Measurements from ENCODE around the gene CRACDL. TPM values are rescaled to one million over a fixed set of nuclear protein-coding genes. Genes with fewer than 3 reads are reported as not detected.

The CRACDL gene
- total and polyA plus RNA-seq, 2 of the 13 experiments (the other 11 are each of a cell fraction or from before 2014, with no cell fraction given), result 0.15 to 0.26 TPM

DNA sequence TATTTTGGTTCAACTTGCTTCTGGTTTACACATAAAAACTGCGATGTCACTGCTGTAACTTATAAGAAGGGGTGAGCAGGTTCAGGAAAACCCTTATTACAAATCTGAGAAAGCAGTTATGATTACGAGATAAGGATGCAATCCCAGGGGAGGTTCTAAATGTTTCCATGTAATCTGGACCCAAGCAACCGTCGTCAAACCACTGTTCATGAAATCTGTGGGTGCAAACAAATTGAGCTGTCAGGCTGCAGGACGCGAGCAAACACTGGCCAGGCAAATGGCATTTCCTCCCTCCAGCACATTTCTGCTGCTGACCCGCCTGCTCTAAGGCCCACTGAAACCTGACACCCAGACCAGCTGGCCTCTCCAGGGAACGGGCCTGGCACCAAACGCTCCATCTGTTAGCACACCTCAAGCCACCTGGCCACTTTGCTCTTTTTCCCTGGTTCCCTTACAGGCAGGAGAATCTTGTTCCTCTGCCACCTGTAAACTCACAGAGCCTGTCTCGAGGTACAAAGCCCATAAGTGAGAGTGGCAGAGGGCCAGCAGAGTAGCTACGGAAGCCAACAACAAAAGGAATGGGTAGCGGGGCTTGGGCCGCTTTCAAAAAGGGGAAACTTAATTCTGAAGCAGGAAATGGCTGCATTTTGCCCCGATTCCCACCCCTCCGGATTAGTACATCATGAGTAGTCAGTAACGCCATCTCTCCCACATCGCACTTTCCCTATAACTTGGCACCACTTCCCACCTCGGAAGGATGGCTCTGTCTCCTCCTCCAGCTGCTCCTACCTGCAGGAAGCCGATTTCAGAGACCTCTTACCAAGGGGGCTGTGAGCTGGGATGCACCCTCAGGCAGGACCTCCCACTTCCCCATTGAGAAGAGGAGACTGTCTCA is 26.5 kb downstream of the CRACDL start (continued):
- TF ChIP-seq, protein P1, sequence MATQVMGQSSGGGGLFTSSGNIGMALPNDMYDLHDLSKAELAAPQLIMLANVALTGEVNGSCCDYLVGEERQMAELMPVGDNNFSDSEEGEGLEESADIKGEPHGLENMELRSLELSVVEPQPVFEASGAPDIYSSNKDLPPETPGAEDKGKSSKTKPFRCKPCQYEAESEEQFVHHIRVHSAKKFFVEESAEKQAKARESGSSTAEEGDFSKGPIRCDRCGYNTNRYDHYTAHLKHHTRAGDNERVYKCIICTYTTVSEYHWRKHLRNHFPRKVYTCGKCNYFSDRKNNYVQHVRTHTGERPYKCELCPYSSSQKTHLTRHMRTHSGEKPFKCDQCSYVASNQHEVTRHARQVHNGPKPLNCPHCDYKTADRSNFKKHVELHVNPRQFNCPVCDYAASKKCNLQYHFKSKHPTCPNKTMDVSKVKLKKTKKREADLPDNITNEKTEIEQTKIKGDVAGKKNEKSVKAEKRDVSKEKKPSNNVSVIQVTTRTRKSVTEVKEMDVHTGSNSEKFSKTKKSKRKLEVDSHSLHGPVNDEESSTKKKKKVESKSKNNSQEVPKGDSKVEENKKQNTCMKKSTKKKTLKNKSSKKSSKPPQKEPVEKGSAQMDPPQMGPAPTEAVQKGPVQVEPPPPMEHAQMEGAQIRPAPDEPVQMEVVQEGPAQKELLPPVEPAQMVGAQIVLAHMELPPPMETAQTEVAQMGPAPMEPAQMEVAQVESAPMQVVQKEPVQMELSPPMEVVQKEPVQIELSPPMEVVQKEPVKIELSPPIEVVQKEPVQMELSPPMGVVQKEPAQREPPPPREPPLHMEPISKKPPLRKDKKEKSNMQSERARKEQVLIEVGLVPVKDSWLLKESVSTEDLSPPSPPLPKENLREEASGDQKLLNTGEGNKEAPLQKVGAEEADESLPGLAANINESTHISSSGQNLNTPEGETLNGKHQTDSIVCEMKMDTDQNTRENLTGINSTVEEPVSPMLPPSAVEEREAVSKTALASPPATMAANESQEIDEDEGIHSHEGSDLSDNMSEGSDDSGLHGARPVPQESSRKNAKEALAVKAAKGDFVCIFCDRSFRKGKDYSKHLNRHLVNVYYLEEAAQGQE (IDR thresholded peaks at IDR 0.05; ENCODE audit: borderline replicate concordance in 1 of 2, low read depth in 1 of 2, low read length in 2 of 2), result no peak
- TF ChIP-seq ZNF777 (CRISPR knock-in tag; IDR thresholded peaks at IDR 0.05) (no peak), ZNF775 (CRISPR knock-in tag; IDR thresholded peaks at IDR 0.05; ENCODE audit: borderline replicate concordance) (no peak), ARID2 (CRISPR knock-in tag; IDR thresholded peaks at IDR 0.05; ENCODE audit: borderline replicate concordance) (no peak), RBAK (CRISPR knock-in tag; IDR thresholded peaks at IDR 0.05) (no peak), NCOA1 (CRISPR knock-in tag; IDR thresholded peaks at IDR 0.05) (no peak), SCMH1 (CRISPR knock-in tag; IDR thresholded peaks at IDR 0.05; ENCODE audit: borderline replicate concordance) (no peak), KLF16 (CRISPR knock-in tag; IDR thresholded peaks at IDR 0.05) (0 out of 4 replicates have a peak, but pooled peaks of 1 of the 2 experiments have one; percentile 18), IRF2 (CRISPR knock-in tag; IDR thresholded peaks at IDR 0.05) (peak; percentile 31; the same call in 1 of the 2 replicates), HNRNPL (IDR thresholded peaks at IDR 0.05; ENCODE audit: low read depth, low read length) (0 out of 2 replicates have a peak, but pooled peaks have one; percentile 46), BCL6 (CRISPR knock-in tag; IDR thresholded peaks at IDR 0.05) (peak; percentile 53; the same call in 1 of the 2 replicates), BRD4 (CRISPR knock-in tag; IDR thresholded peaks at IDR 0.05) (no peak), EHMT2 (IDR thresholded peaks at IDR 0.05; ENCODE audit: borderline replicate concordance, low read depth, low read length) (no peak), SNAPC2 (CRISPR knock-in tag; IDR thresholded peaks at IDR 0.05) (0 out of 2 replicates have a peak, but pooled peaks have one; percentile 26), KLF15 (CRISPR knock-in tag; IDR thresholded peaks at IDR 0.05; ENCODE audit: borderline replicate concordance) (no peak), ZNF550 (CRISPR knock-in tag; IDR thresholded peaks at IDR 0.05; ENCODE audit: borderline replicate concordance) (no peak), JUND (CRISPR knock-in tag; IDR thresholded peaks at IDR 0.05) (no peak), ZMYM4 (CRISPR knock-in tag; IDR thresholded peaks at IDR 0.05) (peak; percentile 59; the same call in 1 of the 2 replicates), ATF2 (CRISPR knock-in tag; IDR thresholded peaks at IDR 0.05) (0 out of 2 replicates have a peak, but pooled peaks have one; percentile 26), MEF2D (CRISPR knock-in tag; IDR thresholded peaks at IDR 0.05) (peak; percentile 48; the same call in 1 of the 2 replicates)
- TF ChIP-seq, protein P2, sequence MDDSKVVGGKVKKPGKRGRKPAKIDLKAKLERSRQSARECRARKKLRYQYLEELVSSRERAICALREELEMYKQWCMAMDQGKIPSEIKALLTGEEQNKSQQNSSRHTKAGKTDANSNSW (CRISPR knock-in tag; IDR thresholded peaks at IDR 0.05; ENCODE audit: borderline replicate concordance), result no peak
- TF ChIP-seq, protein P3, sequence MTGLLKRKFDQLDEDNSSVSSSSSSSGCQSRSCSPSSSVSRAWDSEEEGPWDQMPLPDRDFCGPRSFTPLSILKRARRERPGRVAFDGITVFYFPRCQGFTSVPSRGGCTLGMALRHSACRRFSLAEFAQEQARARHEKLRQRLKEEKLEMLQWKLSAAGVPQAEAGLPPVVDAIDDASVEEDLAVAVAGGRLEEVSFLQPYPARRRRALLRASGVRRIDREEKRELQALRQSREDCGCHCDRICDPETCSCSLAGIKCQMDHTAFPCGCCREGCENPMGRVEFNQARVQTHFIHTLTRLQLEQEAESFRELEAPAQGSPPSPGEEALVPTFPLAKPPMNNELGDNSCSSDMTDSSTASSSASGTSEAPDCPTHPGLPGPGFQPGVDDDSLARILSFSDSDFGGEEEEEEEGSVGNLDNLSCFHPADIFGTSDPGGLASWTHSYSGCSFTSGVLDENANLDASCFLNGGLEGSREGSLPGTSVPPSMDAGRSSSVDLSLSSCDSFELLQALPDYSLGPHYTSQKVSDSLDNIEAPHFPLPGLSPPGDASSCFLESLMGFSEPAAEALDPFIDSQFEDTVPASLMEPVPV (CRISPR knock-in tag; IDR thresholded peaks at IDR 0.05), result no peak
